GM12874 (cell line): ENCODE measurements around the gene KLHDC1.

Experiments
- TF ChIP-seq, protein P1 (sequence below): IDR thresholded peaks from 2 replicates; pipeline ENCODE4 v1.5.1; 2011; ENCODE audit warnings: low read depth, mild to moderate bottlenecking, control low read depth, low read length, moderate library complexity; ENCODE audit not compliant: insufficient read depth

Gene KLHDC1

GRCh38 chr14:49755378-49755777, 62.5 kb downstream of the KLHDC1 start:
- TF ChIP-seq, protein P1, sequence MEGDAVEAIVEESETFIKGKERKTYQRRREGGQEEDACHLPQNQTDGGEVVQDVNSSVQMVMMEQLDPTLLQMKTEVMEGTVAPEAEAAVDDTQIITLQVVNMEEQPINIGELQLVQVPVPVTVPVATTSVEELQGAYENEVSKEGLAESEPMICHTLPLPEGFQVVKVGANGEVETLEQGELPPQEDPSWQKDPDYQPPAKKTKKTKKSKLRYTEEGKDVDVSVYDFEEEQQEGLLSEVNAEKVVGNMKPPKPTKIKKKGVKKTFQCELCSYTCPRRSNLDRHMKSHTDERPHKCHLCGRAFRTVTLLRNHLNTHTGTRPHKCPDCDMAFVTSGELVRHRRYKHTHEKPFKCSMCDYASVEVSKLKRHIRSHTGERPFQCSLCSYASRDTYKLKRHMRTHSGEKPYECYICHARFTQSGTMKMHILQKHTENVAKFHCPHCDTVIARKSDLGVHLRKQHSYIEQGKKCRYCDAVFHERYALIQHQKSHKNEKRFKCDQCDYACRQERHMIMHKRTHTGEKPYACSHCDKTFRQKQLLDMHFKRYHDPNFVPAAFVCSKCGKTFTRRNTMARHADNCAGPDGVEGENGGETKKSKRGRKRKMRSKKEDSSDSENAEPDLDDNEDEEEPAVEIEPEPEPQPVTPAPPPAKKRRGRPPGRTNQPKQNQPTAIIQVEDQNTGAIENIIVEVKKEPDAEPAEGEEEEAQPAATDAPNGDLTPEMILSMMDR, result no peak

GRCh38 chr14:49761839-49762551, 69.1 kb downstream of the KLHDC1 start:
- TF ChIP-seq, protein P1, result no peak

DNA sequence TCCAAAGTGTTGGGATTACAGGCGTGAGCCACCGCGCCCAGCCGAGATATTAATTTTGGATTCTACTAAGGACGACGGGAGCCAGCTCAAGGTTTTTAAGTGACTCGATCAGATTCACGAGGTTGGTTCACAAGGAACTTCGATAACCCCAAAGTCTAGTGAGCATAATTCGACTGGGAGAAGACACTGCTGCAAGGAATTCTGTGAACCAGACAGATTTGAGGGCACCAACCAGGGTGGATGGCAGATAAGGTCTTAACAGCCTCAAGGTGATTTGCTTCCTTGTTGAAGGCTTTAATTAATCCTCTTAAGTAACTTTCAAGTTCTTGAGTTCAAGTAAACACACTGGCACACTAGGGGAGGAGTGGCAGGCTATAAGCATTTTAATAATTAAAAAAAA, 73.9 kb downstream of the KLHDC1 start:
- TF ChIP-seq, protein P1, result no peak

GRCh38 chr14:49767270-49767570, 74.3 kb downstream of the KLHDC1 start:
- TF ChIP-seq, protein P1, result no peak

DNA sequence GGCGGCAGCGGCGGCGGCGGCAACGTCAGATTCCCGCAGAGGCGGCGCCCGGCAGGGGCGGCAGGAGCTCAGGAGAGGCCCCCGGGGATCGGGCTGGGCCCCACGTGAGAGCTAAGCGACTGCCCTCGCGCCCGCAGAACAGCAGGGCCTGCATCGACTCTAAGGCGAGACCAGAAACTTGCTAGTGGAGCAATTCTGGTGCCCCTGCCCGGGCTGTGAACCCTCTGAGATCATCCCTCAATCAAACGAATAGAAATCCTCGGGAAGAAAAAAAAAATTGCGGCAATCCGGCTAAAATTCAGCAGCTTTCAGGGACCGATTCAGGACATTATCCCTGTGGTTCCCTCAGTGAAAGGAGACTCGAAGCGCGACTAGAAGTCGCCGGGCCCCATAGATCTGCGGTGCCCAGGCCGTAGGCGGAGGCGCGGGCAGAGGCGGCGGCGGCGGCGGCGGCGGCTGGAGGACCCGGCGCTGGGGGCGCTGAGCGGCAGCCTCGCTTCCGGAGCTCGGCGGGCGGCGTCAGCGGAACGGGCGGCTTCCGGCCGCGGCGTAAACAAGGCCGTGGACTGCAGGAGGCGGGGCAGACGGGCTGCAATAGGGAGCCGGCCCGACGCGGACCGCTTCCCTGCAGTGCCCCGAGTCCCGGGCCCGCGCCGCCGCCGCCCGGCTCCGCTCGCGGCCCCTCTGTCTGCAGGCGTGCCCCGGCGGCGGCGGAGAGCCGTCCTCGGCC, 74.8 kb downstream of the KLHDC1 start, which contains the start of gene KLHDC2:
TSS of gene KLHDC2 (plus strand) at position 583 of the 730 bp plus-strand sequence. CDS start 316 bp downstream, outside the sequence.
- TF ChIP-seq, protein P1, result peak; percentile 32; the same call in 1 of the 2 replicates

DNA sequence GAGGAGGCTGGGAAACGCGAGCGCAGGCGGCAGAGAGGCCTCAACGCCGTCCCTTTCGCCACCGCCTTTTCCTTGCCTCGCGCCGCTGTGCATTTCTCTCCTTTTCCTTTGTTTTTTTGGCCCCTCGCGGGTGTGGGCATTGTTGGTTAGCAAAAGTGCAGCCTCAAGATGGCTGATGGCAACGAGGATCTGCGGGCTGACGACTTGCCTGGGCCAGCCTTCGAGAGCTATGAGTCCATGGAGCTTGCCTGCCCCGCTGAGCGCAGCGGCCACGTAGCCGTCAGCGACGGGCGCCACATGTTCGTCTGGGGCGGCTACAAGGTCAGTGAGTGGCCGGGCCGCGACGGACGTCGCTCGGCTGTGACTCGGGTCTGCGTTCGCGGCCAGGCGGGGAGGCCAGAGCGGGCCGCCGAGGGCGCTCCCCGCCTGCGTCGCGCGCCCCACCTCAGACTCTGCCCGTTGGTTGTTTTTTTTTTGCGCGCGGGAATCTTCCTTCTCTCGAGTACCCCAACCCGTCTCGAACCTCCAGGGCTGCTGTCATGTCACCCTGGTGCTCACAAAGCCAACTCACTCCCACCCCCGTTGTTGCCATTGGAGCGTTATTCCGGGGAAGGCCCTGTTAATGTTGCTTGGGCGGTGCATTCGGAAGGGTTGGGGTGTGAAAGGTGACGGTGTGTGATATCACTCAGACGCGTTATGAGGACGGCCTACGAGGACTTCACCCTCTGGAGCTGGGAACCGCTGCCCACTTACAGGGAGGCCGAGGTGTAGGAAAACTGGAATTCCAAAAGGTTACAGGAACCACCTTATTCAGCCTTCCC, 75.6 kb downstream of the KLHDC1 start:
- TF ChIP-seq, protein P1, result no peak

DNA sequence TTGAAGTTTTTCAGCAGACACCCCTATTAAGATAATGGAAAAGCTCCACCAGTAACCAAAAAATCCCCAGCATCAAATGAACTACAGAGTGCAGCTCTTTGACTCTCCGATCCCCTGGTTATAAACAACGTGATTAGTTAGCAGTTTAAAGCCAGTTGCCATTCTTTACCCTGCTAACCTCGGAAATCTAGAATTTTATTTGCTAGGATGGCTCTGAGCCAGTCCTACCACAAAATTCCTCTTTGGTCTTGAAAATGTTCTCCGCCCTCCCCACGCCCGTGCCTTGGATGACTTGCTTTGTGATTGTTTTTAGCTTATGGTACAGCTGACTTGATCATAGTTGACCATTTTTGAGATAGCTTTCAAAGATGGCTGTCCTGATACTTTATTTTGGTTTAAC, 76.3 kb downstream of the KLHDC1 start:
- TF ChIP-seq, protein P1, result no peak
